ENCODE data around the gene POLD3. TPM values are rescaled to one million over a fixed set of nuclear protein-coding genes. Genes with fewer than 3 reads are reported as not detected.
A peak's percentile ranks its signal among the peaks of the same experiment; 100 is the strongest.

POLD3 gene
- total RNA-seq, 1 experiment from 2014 or later = 14.9 TPM

- in situ Hi-C loops (cut with HindIII; ENCODE audit: low pct_unique_long_range_greater_than_20kb, low sequenced_read_pairs) = no loop called here
- no peak for DNase-seq (ENCODE audit: low read depth)
These were observed 33.7 kb downstream of the POLD3 start for GRCh38 chr11:74626130-74626529.

GRCh38 chr11:74626604-74627003 lies 34.2 kb downstream of the POLD3 start:
- in situ Hi-C loops (cut with HindIII; ENCODE audit: low pct_unique_long_range_greater_than_20kb, low sequenced_read_pairs) = no loop called here

GRCh38 chr11:74627381-74627780 lies 35.0 kb downstream of the POLD3 start:
- no peak for DNase-seq (ENCODE audit: low read depth)
- in situ Hi-C loops (cut with HindIII; ENCODE audit: low pct_unique_long_range_greater_than_20kb, low sequenced_read_pairs) = no loop called here

More at GRCh38 chr11:74626604-74627003, 34.2 kb downstream of the POLD3 start:
- no peak for DNase-seq (ENCODE audit: low read depth)

DNA sequence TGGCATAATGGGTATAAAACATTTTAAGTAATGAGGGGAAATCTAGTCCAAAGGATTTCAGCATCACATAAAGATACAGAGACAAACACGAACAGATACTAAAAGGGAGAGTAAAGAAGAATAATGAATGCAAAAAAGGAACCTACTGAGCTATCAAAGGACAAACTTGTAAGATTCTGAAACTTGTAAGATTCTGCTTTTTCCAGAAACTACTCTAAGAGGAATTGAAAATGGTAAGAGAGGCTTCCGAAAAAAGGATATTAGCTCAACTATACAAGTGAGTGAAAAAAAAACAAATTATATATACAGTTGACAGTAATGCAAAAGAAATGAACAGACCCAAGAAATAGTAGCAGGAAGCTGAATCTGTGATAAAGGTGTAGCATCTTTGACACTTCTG lies 37.7 kb downstream of the POLD3 start:
- no peak for DNase-seq (ENCODE audit: low read depth)
- in situ Hi-C loops (cut with HindIII; ENCODE audit: low pct_unique_long_range_greater_than_20kb, low sequenced_read_pairs) = no loop called here

GRCh38 chr11:74633406-74634393 lies 41.3 kb downstream of the POLD3 start:
- DNase-seq (ENCODE audit: low read depth) = no peak
- in situ Hi-C loops (cut with HindIII; ENCODE audit: low pct_unique_long_range_greater_than_20kb, low sequenced_read_pairs) = no loop called here

- in situ Hi-C loops (cut with HindIII; ENCODE audit: low pct_unique_long_range_greater_than_20kb, low sequenced_read_pairs) = no loop called here
- DNase-seq (ENCODE audit: low read depth) = peak; percentile 40
These were observed 42.2 kb downstream of the POLD3 start for GRCh38 chr11:74634537-74634936.

GRCh38 chr11:74636630-74637184 lies 44.3 kb downstream of the POLD3 start:
- DNase-seq (ENCODE audit: low read depth) = peak; percentile 6
- in situ Hi-C loops (cut with HindIII; ENCODE audit: low pct_unique_long_range_greater_than_20kb, low sequenced_read_pairs) = no loop called here

GRCh38 chr11:74637700-74638099 lies 45.3 kb downstream of the POLD3 start:
- no peak for DNase-seq (ENCODE audit: low read depth)
- in situ Hi-C loops (cut with HindIII; ENCODE audit: low pct_unique_long_range_greater_than_20kb, low sequenced_read_pairs) = no loop called here

DNA sequence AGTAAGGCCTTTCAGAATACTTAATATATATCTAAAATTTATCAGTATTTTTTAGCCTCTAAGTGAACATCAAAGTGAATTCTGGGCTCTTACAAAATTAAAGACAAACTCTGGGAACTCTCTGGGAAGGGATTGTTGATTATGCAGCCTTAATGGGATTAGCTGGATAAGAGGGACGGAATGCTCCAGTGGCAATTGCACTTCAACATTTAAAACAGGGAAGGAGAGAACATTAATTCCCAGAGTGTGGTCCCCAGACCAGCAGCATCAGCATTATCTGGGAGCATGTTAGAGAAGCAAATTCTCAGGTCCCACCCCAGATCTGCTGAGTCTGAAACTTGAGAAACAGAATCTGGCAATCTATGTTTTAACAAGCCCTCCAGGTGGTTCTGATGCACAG lies 46.5 kb downstream of the POLD3 start:
- no peak for DNase-seq (ENCODE audit: low read depth)
- in situ Hi-C loops (cut with HindIII; ENCODE audit: low pct_unique_long_range_greater_than_20kb, low sequenced_read_pairs) = no loop called here

GRCh38 chr11:74639533-74639932 lies 47.2 kb downstream of the POLD3 start:
- in situ Hi-C loops (cut with HindIII; ENCODE audit: low pct_unique_long_range_greater_than_20kb, low sequenced_read_pairs) = no loop called here
- DNase-seq (ENCODE audit: low read depth) = no peak

- no peak for DNase-seq (ENCODE audit: low read depth)
- in situ Hi-C loops (cut with HindIII; ENCODE audit: low pct_unique_long_range_greater_than_20kb, low sequenced_read_pairs) = no loop called here
These were observed 48.9 kb downstream of the POLD3 start for GRCh38 chr11:74641289-74641688.

DNA sequence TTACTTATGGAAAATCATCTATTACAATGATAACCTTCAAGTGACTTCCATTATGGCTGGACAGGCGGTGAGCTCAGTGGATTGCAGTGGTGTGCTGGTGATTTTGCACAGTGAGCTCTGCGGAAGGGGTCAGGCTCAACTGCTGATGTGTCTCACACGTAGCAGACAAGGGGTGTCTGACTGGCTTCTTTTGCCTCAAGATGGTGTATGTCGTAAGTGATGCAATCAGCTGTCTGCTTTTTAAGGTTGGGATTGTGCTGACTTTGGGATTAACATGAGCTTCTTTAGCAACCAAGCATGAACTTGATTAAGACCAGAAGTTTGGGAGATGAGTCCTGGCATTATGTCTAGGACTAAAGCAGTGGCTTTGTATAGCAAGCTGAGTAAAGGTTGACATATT lies 49.5 kb downstream of the POLD3 start:
- DNase-seq (ENCODE audit: low read depth) = no peak
- in situ Hi-C loops (cut with HindIII; ENCODE audit: low pct_unique_long_range_greater_than_20kb, low sequenced_read_pairs) = no loop called here

DNA sequence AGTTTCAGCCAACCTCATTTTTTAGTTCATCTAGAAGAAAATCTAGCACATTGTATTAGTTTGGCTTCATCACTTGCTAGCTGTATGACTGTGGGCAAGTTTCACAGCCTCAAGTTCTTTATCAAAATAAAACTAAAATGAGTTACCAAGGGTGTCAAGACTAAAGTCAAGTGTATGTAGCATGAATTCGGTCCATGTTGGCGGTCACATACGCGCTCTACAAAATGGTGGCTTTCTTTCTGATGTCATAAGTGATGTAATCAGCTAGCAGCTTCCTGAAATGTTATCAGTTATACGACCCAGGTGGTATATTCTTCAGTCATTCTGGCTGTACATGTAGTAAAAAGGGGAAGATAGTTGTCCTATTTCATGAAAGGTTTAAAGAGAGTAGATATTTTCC lies 50.5 kb downstream of the POLD3 start:
- in situ Hi-C loops (cut with HindIII; ENCODE audit: low pct_unique_long_range_greater_than_20kb, low sequenced_read_pairs) = no loop called here
- no peak for DNase-seq (ENCODE audit: low read depth)

DNA sequence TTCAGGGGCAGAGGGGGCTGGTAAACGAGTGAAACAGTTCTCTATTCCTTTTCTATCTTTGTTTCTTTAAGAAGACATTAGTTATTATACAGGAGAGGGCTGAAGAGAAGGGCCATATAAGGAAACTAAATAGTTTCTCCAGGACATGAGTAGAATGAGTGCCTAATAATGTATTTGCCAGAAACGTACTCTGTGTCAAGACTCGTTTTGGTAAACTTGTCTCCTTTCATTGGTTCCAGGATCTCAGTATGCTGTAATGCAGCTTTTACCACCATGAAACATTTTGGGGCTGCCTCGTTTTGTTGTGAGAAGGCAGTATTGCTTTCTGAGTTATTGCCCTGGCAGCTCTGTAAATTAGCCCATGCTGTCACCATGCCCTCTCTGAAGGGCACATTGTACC lies 51.7 kb downstream of the POLD3 start:
- DNase-seq (ENCODE audit: low read depth) = no peak
- in situ Hi-C loops (cut with HindIII; ENCODE audit: low pct_unique_long_range_greater_than_20kb, low sequenced_read_pairs) = no loop called here

- no peak for DNase-seq (ENCODE audit: low read depth)
- in situ Hi-C loops (cut with HindIII; ENCODE audit: low pct_unique_long_range_greater_than_20kb, low sequenced_read_pairs) = no loop called here
These were observed 53.8 kb downstream of the POLD3 start for GRCh38 chr11:74646215-74646614.

GRCh38 chr11:74646954-74647353 lies 54.6 kb downstream of the POLD3 start:
- DNase-seq (ENCODE audit: low read depth) = no peak
- in situ Hi-C loops (cut with HindIII; ENCODE audit: low pct_unique_long_range_greater_than_20kb, low sequenced_read_pairs) = no loop called here

DNA sequence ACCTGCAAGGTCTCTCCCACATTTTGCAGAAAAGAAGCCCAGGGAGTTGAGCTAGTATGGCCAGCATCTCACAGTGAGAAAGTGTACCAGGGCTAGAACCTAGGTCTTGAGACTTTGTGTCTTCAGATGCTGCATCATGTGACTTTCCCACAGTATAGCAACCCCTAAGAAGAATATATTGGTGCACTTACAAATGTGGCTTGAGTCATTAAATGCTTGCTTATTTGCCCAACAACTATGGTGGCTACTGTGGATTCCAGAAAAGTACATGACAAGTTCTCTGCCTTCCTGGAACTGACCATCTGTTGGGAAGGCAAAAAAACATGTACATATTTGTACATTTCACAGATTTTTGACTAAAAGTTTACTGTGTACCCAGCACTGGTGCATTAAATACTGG lies 55.0 kb downstream of the POLD3 start:
- in situ Hi-C loops (cut with HindIII; ENCODE audit: low pct_unique_long_range_greater_than_20kb, low sequenced_read_pairs) = no loop called here
- DNase-seq (ENCODE audit: low read depth) = no peak

- DNase-seq (ENCODE audit: low read depth) = no peak
- in situ Hi-C loops (cut with HindIII; ENCODE audit: low pct_unique_long_range_greater_than_20kb, low sequenced_read_pairs) = no loop called here
These were observed 55.4 kb downstream of the POLD3 start for GRCh38 chr11:74647831-74648230.

- in situ Hi-C loops (cut with HindIII; ENCODE audit: low pct_unique_long_range_greater_than_20kb, low sequenced_read_pairs) = no loop called here
These were observed 56.5 kb downstream of the POLD3 start for GRCh38 chr11:74648894-74649293.

DNA sequence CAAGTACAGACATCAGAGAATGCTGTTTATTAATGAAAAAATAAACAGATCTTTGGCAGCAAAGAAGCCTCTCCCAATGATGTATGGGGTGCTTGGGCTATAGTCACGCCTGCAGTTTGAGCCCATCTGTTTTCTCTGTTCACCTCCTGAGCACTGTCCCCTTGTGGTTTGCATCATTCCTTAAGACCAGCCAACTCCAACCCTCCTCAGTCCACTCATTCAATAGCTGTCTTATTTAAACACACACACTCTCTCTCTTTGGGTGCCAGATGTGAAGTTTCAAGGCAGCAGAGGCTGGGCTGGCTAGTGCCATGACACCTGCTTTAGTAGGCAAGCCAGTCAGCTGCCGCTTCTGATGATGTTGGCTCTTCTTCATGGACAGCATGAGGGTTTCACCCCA lies 58.1 kb downstream of the POLD3 start:
- in situ Hi-C loops (cut with HindIII; ENCODE audit: low pct_unique_long_range_greater_than_20kb, low sequenced_read_pairs) = no loop called here
- no peak for DNase-seq (ENCODE audit: low read depth)

More at GRCh38 chr11:74648894-74649293, 56.5 kb downstream of the POLD3 start:
- no peak for DNase-seq (ENCODE audit: low read depth)

All from Caki2 (cell line).